Loucy (cell line): ENCODE results near the gene KIF1B.

Source experiments
- H2AFZ ChIP-seq: fragments of 200-600 bp; sonication (generic); 2 replicates; pipeline ENCODE4 v1.6.0; 2016; ENCODE audit warnings: antibody characterized with exemption, mild to moderate bottlenecking, low read length, moderate library complexity
- H3F3A ChIP-seq: fragments of 200-600 bp; 2 replicates; pipeline ENCODE4 v1.6.0; 2016; ENCODE audit warnings: antibody characterized with exemption, low read depth, mild to moderate bottlenecking
- H3K27me3 ChIP-seq: fragments of 200-600 bp; sonication (generic); 2 replicates; pipeline ENCODE4 v1.6.1; 2014; ENCODE audit warnings: low read length, mild to moderate bottlenecking; ENCODE audit not compliant: insufficient read depth, poor library complexity, severe bottlenecking
- H3K36me3 ChIP-seq: fragments of 200-600 bp; sonication (generic); 2 replicates; pipeline ENCODE4 v1.6.1; 2016; ENCODE audit warnings: low read length; ENCODE audit not compliant: insufficient read depth
- H3K4me1 ChIP-seq: fragments of 200-600 bp; sonication (generic); 2 replicates; pipeline ENCODE4 v1.5.1; 2014; ENCODE audit warnings: low read length, mild to moderate bottlenecking; ENCODE audit not compliant: insufficient read depth, poor library complexity, severe bottlenecking
- H3K4me2 ChIP-seq: fragments of 200-600 bp; sonication (generic); 2 replicates; pipeline ENCODE4 v1.6.0; 2014; ENCODE audit warnings: antibody characterized with exemption, low read length, low read depth, mild to moderate bottlenecking; ENCODE audit not compliant: poor library complexity, severe bottlenecking
- H3K4me3 ChIP-seq: fragments of 200-600 bp; sonication (generic); 2 replicates; pipeline ENCODE4 v1.5.1; 2014; ENCODE audit warnings: low read length, mild to moderate bottlenecking, mixed read lengths; ENCODE audit not compliant: poor library complexity, severe bottlenecking
- H3K79me2 ChIP-seq: fragments of 200-600 bp; sonication (generic); 2 replicates; pipeline ENCODE4 v1.6.1; 2014; ENCODE audit warnings: low read length; ENCODE audit not compliant: insufficient read depth
- H3K9ac ChIP-seq: fragments of 200-600 bp; sonication (generic); 2 replicates; pipeline ENCODE4 v1.6.0; 2014; ENCODE audit warnings: mild to moderate bottlenecking, low read depth, low read length, moderate library complexity; ENCODE audit not compliant: poor library complexity, severe bottlenecking
- H3K9me2 ChIP-seq: fragments of 200-600 bp; sonication (generic); replicated peaks from 2 replicates; pipeline ENCODE4 v1.6.1; 2016; ENCODE audit warnings: low read depth, low read length, mixed read lengths
- H3K9me3 ChIP-seq: fragments of 200-600 bp; sonication (generic); 2 replicates; pipeline ENCODE4 v1.6.1; 2014; ENCODE audit warnings: mild to moderate bottlenecking, antibody characterized with exemption, low read length, low read depth; ENCODE audit not compliant: insufficient read depth
- H4K20me1 ChIP-seq: fragments of 200-600 bp; sonication (generic); 2 replicates; pipeline ENCODE4 v1.6.0; 2014; ENCODE audit warnings: antibody characterized with exemption, low read length, mild to moderate bottlenecking; ENCODE audit not compliant: insufficient read depth, poor library complexity, severe bottlenecking
- CTCF ChIP-seq: fragments of 200-600 bp; sonication (generic); conservative IDR thresholded peaks from 2 replicates; pipeline ENCODE4 v1.5.1; 2014; ENCODE audit warnings: mild to moderate bottlenecking, antibody characterized with exemption, low read length
- EZH2phosphoT487 ChIP-seq: fragments of 200-600 bp; IDR thresholded peaks from 2 replicates; pipeline ENCODE4 v1.6.1; 2018; ENCODE audit warnings: antibody characterized with exemption, mild to moderate bottlenecking, moderate library complexity, borderline replicate concordance

KIF1B gene

GRCh38 chr1:10195570-10195969 lies 14.8 kb upstream of the KIF1B start:
- Histone ChIP-seq H2AFZ (no peak overlapping the region), H3K9ac (no peak overlapping the region), H3K9me2 (no peaks in the 10 kb centered on the region), H3F3A (0 out of 2 replicates have a peak, but pooled peaks cover 3% of the 10 kb centered on the region), H3K36me3 (no peaks in the 10 kb centered on the region), H3K4me3 (no peak overlapping the region), H3K4me1 (peaks cover 13% of the 10 kb centered on the region), H3K79me2 (no peaks in the 10 kb centered on the region), H4K20me1 (no peaks in the 10 kb centered on the region), H3K27me3 (no peaks in the 10 kb centered on the region), H3K4me2 (no peak overlapping the region), H3K9me3 (no peaks in the 10 kb centered on the region)
- TF ChIP-seq EZH2phosphoT487, result no peak
- TF ChIP-seq CTCF, result no peak

GRCh38 chr1:10196976-10197375 lies 13.4 kb upstream of the KIF1B start:
- H2AFZ ChIP-seq, result no peak overlapping the region
- H3F3A ChIP-seq, result 0 out of 2 replicates have a peak, but pooled peaks cover 3% of the 10 kb centered on the region

DNA sequence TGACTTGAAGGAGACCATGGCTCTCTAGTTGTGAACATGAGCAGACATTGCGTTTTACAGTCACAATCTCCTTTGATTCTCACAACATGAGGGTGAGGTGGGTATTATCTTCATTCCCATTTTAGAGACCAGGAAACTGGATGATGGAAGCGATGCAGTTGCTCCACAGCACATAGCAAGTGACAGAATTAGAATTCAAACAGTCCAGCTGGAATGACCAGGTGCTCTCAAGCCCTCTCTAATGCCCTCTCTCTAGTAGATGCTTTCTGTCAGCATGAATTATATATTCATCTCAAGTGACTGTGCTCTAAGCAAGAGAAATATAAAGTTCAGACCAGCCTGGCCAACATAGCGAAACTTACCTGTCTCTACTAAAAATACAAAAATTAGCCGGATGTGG lies 9.8 kb upstream of the KIF1B start:
- Histone ChIP-seq H3K9me3 (no peaks in the 10 kb centered on the region), H3K9ac (no peak overlapping the region), H3K79me2 (no peaks in the 10 kb centered on the region), H2AFZ (no peak overlapping the region), H3K4me1 (peaks cover 7% of the 10 kb centered on the region), H3K36me3 (no peaks in the 10 kb centered on the region), H3K4me2 (no peak overlapping the region), H3K9me2 (no peaks in the 10 kb centered on the region), H4K20me1 (no peaks in the 10 kb centered on the region), H3K4me3 (no peak overlapping the region), H3K27me3 (no peaks in the 10 kb centered on the region), H3F3A (peaks cover 5% of the 10 kb centered on the region; the same call in 1 of the 2 replicates)
- TF ChIP-seq EZH2phosphoT487, result no peak
- TF ChIP-seq CTCF, result no peak

More at GRCh38 chr1:10196976-10197375, 13.4 kb upstream of the KIF1B start:
- no peaks in the 10 kb centered on the region for H3K9me2 ChIP-seq
- H3K79me2 ChIP-seq, result no peaks in the 10 kb centered on the region
- H3K9ac ChIP-seq, result no peak overlapping the region
- H3K4me1 ChIP-seq, result peaks cover 13% of the 10 kb centered on the region
- H3K36me3 ChIP-seq, result no peaks in the 10 kb centered on the region
- no peaks in the 10 kb centered on the region for H3K9me3 ChIP-seq
- no peaks in the 10 kb centered on the region for H3K27me3 ChIP-seq
- H3K4me2 ChIP-seq, result no peak overlapping the region
- no peak for TF ChIP-seq CTCF
- no peak for TF ChIP-seq EZH2phosphoT487
- H4K20me1 ChIP-seq, result no peaks in the 10 kb centered on the region
- H3K4me3 ChIP-seq, result no peak overlapping the region
